ENCODE measurements around the gene AP2A2.

Gene AP2A2

GRCh38 chr11:1031121-1031899, 105.6 kb downstream of the AP2A2 start:
- H3K9me3 ChIP-seq (replicated peaks; ENCODE audit: low read length): no peaks in the 10 kb centered on the region
- H3K27me3 ChIP-seq (ENCODE audit: control insufficient read depth, insufficient read depth, low read length): peaks cover 24% of the 10 kb centered on the region
- H3K4me3 ChIP-seq (ENCODE audit: low read length): no peak overlapping the region
- no peak overlapping the region for H3K9ac ChIP-seq (ENCODE audit: low read depth, low read length)
- H3K4me1 ChIP-seq (ENCODE audit: control insufficient read depth, insufficient read depth, low read length): no peaks in the 10 kb centered on the region
- H3K4me2 ChIP-seq (ENCODE audit: low read length): no peak overlapping the region
- no peaks in the 10 kb centered on the region for H3K36me3 ChIP-seq (ENCODE audit: insufficient read depth, low read length)

DNA sequence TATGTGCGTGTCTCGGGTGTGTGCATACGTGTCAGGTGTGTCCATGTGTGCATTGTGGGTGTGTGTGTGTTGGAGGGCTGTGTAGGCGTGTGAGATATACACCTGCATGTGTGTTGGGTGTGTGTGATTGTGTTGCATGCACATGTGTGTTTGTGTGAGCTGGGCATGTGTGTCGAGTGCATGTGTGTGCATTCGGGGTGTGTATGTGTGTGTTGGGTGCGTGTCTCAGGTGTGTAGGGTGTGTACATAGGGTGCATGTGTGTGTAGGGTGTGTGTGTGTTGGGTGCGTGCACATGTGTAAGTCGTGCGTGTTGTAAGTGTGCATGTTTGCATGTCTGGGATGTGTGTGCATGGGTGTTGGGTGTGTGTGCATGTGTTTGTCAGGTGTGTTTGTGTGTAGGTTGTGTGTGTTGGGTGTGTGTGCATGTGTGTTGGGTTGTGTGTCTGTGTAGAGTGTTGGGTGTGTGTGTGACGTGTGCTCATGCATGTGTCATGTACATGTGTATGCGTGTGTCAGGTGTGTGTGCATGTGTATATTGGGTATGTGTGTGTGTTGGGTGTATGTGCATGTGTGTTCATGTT, 106.7 kb downstream of the AP2A2 start:
- H3K9me3 ChIP-seq (replicated peaks; ENCODE audit: low read length): no peaks in the 10 kb centered on the region
- H3K4me1 ChIP-seq (ENCODE audit: control insufficient read depth, insufficient read depth, low read length): no peaks in the 10 kb centered on the region
- no peak overlapping the region for H3K4me3 ChIP-seq (ENCODE audit: low read length)
- no peak overlapping the region for H3K4me2 ChIP-seq (ENCODE audit: low read length)
- peaks cover 34% of the 10 kb centered on the region for H3K27me3 ChIP-seq (ENCODE audit: control insufficient read depth, insufficient read depth, low read length)
- H3K36me3 ChIP-seq (ENCODE audit: insufficient read depth, low read length): no peaks in the 10 kb centered on the region
- no peak overlapping the region for H3K9ac ChIP-seq (ENCODE audit: low read depth, low read length)

- Histone ChIP-seq H3K9me3 (replicated peaks; ENCODE audit: low read length) (no peaks in the 10 kb centered on the region), H3K9ac (ENCODE audit: low read depth, low read length) (no peak overlapping the region), H3K36me3 (ENCODE audit: insufficient read depth, low read length) (no peaks in the 10 kb centered on the region), H3K27me3 (ENCODE audit: control insufficient read depth, insufficient read depth, low read length) (peaks cover 34% of the 10 kb centered on the region), H3K4me2 (ENCODE audit: low read length) (no peak overlapping the region), H3K4me3 (ENCODE audit: low read length) (no peak overlapping the region), H3K4me1 (ENCODE audit: control insufficient read depth, insufficient read depth, low read length) (no peaks in the 10 kb centered on the region)
These were observed 107.5 kb downstream of the AP2A2 start for GRCh38 chr11:1033016-1033798.

DNA sequence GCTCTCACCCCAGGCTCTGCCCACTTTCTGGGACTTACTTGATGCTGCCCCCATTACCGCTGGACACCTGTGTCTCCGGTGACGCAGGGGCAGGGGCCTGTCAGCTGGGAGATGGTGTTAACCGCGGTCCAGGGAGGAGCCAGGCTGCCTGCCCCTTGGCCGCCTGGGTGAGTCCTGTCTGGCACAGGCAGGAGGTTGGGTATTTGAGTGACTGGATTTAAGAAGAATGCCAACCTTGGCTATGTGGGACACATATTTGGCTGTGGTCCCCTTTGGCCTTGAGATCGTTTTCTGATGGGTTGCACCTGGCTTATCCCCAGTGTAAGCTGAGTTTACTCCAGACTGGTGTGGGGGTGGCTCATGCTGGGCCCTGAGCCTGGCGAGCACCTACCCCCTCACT, 108.3 kb downstream of the AP2A2 start:
- H3K4me2 ChIP-seq (ENCODE audit: low read length): no peak overlapping the region
- H3K4me1 ChIP-seq (ENCODE audit: control insufficient read depth, insufficient read depth, low read length): no peaks in the 10 kb centered on the region
- H3K27me3 ChIP-seq (ENCODE audit: control insufficient read depth, insufficient read depth, low read length): peaks cover 34% of the 10 kb centered on the region
- H3K9me3 ChIP-seq (replicated peaks; ENCODE audit: low read length): no peaks in the 10 kb centered on the region
- no peak overlapping the region for H3K4me3 ChIP-seq (ENCODE audit: low read length)
- H3K36me3 ChIP-seq (ENCODE audit: insufficient read depth, low read length): no peaks in the 10 kb centered on the region
- H3K9ac ChIP-seq (ENCODE audit: low read depth, low read length): no peak overlapping the region

DNA sequence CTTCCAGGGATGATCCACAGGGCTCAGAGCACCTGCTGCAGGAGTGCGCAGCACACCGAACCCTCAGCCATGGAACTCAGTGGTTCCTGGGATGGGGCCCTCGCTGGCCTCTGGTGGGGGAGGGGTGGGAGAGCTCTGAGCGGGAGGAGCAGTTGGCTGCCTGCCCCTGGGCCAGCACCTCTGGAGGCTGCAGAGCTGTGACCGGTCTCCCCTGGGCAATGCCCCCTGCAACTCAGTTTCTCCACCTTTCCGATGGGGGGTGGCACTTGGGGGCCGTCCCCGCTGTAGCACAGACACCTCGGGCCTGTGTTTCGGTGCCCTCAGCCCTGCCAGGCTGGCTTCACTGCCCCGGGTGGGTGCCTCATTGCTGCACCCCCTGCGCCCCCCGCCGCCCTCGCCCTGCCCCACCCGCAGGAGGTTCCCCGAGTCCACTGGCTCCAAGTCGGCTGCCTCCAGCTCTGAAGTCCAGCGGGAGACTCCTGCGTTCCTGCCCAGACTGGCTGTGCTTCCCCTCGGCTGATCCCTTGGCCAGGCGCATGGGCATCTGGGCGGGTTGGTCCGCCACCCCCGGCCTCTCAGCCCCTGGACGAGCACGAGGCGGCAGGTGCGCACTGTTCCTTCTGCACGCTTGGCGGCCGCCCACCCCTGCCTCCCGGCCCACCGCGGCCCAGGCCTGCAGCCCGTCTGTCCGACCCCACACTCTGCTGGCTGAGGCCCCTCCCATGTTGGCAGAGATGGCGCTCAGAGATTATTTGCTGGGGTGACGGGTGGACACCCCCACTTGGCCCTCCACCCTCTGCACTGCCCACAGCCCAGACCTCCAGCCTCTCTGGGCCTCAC, 109.0 kb downstream of the AP2A2 start:
- Histone ChIP-seq H3K36me3 (ENCODE audit: insufficient read depth, low read length) (no peaks in the 10 kb centered on the region), H3K27me3 (ENCODE audit: control insufficient read depth, insufficient read depth, low read length) (peaks cover 34% of the 10 kb centered on the region), H3K9me3 (replicated peaks; ENCODE audit: low read length) (no peaks in the 10 kb centered on the region), H3K4me1 (ENCODE audit: control insufficient read depth, insufficient read depth, low read length) (no peaks in the 10 kb centered on the region), H3K4me2 (ENCODE audit: low read length) (no peak overlapping the region), H3K4me3 (ENCODE audit: low read length) (no peak overlapping the region), H3K9ac (ENCODE audit: low read depth, low read length) (no peak overlapping the region)

- no peak overlapping the region for H3K9ac ChIP-seq (ENCODE audit: low read depth, low read length)
- peaks cover 34% of the 10 kb centered on the region for H3K27me3 ChIP-seq (ENCODE audit: control insufficient read depth, insufficient read depth, low read length)
- peaks cover 4% of the 10 kb centered on the region for H3K4me1 ChIP-seq (ENCODE audit: control insufficient read depth, insufficient read depth, low read length)
- H3K36me3 ChIP-seq (ENCODE audit: insufficient read depth, low read length): no peaks in the 10 kb centered on the region
- no peaks in the 10 kb centered on the region for H3K9me3 ChIP-seq (replicated peaks; ENCODE audit: low read length)
- no peak overlapping the region for H3K4me2 ChIP-seq (ENCODE audit: low read length)
- no peak overlapping the region for H3K4me3 ChIP-seq (ENCODE audit: low read length)
These were observed 110.1 kb downstream of the AP2A2 start for GRCh38 chr11:1035577-1036283.

- H3K9me3 ChIP-seq (replicated peaks; ENCODE audit: low read length): no peaks in the 10 kb centered on the region
- H3K36me3 ChIP-seq (ENCODE audit: insufficient read depth, low read length): no peaks in the 10 kb centered on the region
- no peak within 1 kb of the TSS for H3K4me3 ChIP-seq (ENCODE audit: low read length)
- H3K9ac ChIP-seq (ENCODE audit: low read depth, low read length): no peak within 1 kb of the TSS
- H3K27me3 ChIP-seq (ENCODE audit: control insufficient read depth, insufficient read depth, low read length): peaks cover 34% of the 10 kb centered on the region
- H3K4me1 ChIP-seq (ENCODE audit: control insufficient read depth, insufficient read depth, low read length): peaks cover 4% of the 10 kb centered on the region
- H3K4me2 ChIP-seq (ENCODE audit: low read length): no peak within 1 kb of the TSS
These were observed 110.7 kb downstream of the AP2A2 start, which contains the start of gene MUC6 for GRCh38 chr11:1036303-1036923. Gene MUC6, minus strand, starts transcription at chr11:1036718. Its CDS starts 63 bp downstream, at chr11:1036655.

DNA sequence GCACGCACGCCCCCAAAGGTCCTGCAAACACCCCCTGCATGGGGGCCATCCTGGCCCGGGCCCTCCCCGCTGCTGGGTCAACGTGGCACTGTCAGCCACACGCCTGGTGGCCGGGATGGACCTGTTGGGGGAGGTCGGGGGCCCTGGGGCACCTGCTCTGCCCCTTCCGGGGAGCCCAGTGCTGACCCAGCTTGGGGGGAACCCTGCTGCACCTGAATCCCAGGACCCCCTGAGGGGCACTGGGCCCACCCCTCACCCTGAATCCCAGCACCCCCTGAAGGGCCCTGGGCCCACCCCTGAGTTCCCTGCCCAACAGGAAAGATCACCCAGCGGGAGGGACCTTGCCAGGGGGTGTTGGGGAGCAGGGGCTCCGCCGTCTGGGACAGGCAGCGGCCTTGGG, 111.3 kb downstream of the AP2A2 start:
- Histone ChIP-seq H3K4me2 (ENCODE audit: low read length) (no peak overlapping the region), H3K9me3 (replicated peaks; ENCODE audit: low read length) (no peaks in the 10 kb centered on the region), H3K27me3 (ENCODE audit: control insufficient read depth, insufficient read depth, low read length) (peaks cover 34% of the 10 kb centered on the region), H3K36me3 (ENCODE audit: insufficient read depth, low read length) (no peaks in the 10 kb centered on the region), H3K4me1 (ENCODE audit: control insufficient read depth, insufficient read depth, low read length) (peaks cover 4% of the 10 kb centered on the region), H3K4me3 (ENCODE audit: low read length) (no peak overlapping the region), H3K9ac (ENCODE audit: low read depth, low read length) (no peak overlapping the region)

- no peaks in the 10 kb centered on the region for H3K9me3 ChIP-seq (replicated peaks; ENCODE audit: low read length)
- H3K4me1 ChIP-seq (ENCODE audit: control insufficient read depth, insufficient read depth, low read length): peaks cover 4% of the 10 kb centered on the region
- no peak overlapping the region for H3K4me3 ChIP-seq (ENCODE audit: low read length)
- H3K4me2 ChIP-seq (ENCODE audit: low read length): no peak overlapping the region
- H3K9ac ChIP-seq (ENCODE audit: low read depth, low read length): no peak overlapping the region
- H3K27me3 ChIP-seq (ENCODE audit: control insufficient read depth, insufficient read depth, low read length): peaks cover 39% of the 10 kb centered on the region
- no peaks in the 10 kb centered on the region for H3K36me3 ChIP-seq (ENCODE audit: insufficient read depth, low read length)
These were observed 111.9 kb downstream of the AP2A2 start for GRCh38 chr11:1037506-1038055.

GRCh38 chr11:1038361-1038760, 112.7 kb downstream of the AP2A2 start:
- H3K9me3 ChIP-seq (replicated peaks; ENCODE audit: low read length): no peaks in the 10 kb centered on the region
- no peak overlapping the region for H3K4me2 ChIP-seq (ENCODE audit: low read length)
- peaks cover 46% of the 10 kb centered on the region for H3K27me3 ChIP-seq (ENCODE audit: control insufficient read depth, insufficient read depth, low read length)
- peaks cover 4% of the 10 kb centered on the region for H3K4me1 ChIP-seq (ENCODE audit: control insufficient read depth, insufficient read depth, low read length)
- H3K4me3 ChIP-seq (ENCODE audit: low read length): no peak overlapping the region
- no peaks in the 10 kb centered on the region for H3K36me3 ChIP-seq (ENCODE audit: insufficient read depth, low read length)
- H3K9ac ChIP-seq (ENCODE audit: low read depth, low read length): no peak overlapping the region

Data from skeletal muscle satellite cell (primary cell).